Fibroblast of villous mesenchyme (primary cell): ENCODE results near the gene PSMD5. TPM values are rescaled to one million over a fixed set of nuclear protein-coding genes. Genes with fewer than 3 reads are reported as not detected.

ENCODE experiments used
- DNase-seq: peaks from one replicate; pipeline ENCODE4 v3.0.0-alpha.2; 2010; ENCODE audit warnings: low read depth
- H3K4me3 ChIP-seq: 2 replicates; pipeline ENCODE4 v1.5.1; 2011; ENCODE audit warnings: low read depth, mild to moderate bottlenecking, low read length
- CTCF ChIP-seq: IDR thresholded peaks from 2 replicates; pipeline ENCODE4 v1.5.1; 2012; ENCODE audit warnings: low read depth, mild to moderate bottlenecking, low read length; ENCODE audit not compliant: insufficient read depth
- total RNA-seq: library from RNA; depleted of rRNA; stranded (reverse); fragments of >200 nt; gene quantifications from 2 replicates; pipeline ENCODE4 v1.2.3, GENCODE V29; 2012

The PSMD5 gene
- total RNA-seq, 1 donor = 50.1 TPM

- no peak for DNase-seq
- no peak overlapping the region for H3K4me3 ChIP-seq
- no peak for TF ChIP-seq CTCF
These were observed 63.5 kb downstream of the PSMD5 start for GRCh38 chr9:120779227-120779626.

GRCh38 chr9:120778758-120779157 is 64.0 kb downstream of the PSMD5 start:
- DNase-seq = no peak
- H3K4me3 ChIP-seq = no peak overlapping the region
- TF ChIP-seq CTCF = no peak

- TF ChIP-seq CTCF = no peak
- DNase-seq = no peak
- H3K4me3 ChIP-seq = no peak overlapping the region
These were observed 65.5 kb downstream of the PSMD5 start for GRCh38 chr9:120777229-120777628.

GRCh38 chr9:120776788-120777187 is 65.9 kb downstream of the PSMD5 start:
- H3K4me3 ChIP-seq = no peak overlapping the region
- TF ChIP-seq CTCF = no peak
- DNase-seq = no peak

GRCh38 chr9:120775859-120776258 is 66.9 kb downstream of the PSMD5 start:
- no peak overlapping the region for H3K4me3 ChIP-seq
- DNase-seq = no peak
- no peak for TF ChIP-seq CTCF

GRCh38 chr9:120774719-120775118 is 68.0 kb downstream of the PSMD5 start:
- no peak for TF ChIP-seq CTCF
- no peak overlapping the region for H3K4me3 ChIP-seq
- no peak for DNase-seq

GRCh38 chr9:120773256-120773655 is 69.5 kb downstream of the PSMD5 start:
- no peak for TF ChIP-seq CTCF
- no peak for DNase-seq
- no peak overlapping the region for H3K4me3 ChIP-seq
